ENCODE results near the gene WNT3A. TPM values are rescaled to one million over a fixed set of nuclear protein-coding genes. Genes with fewer than 3 reads are reported as not detected.
"Not testable (repeated sequence)": the region's sequence is repeated elsewhere in the genome, so short reads cannot be mapped to it uniquely, and the experiment has no call there.

The WNT3A gene
- 0.39 TPM for total RNA-seq

- DNase-seq = no peak
These were observed at the start of gene WNT3A for GRCh38 chr1:228006786-228007048. TSS of gene WNT3A (plus strand) at chr1:228006998. CDS start at chr1:228007129, 131 bp downstream.

- no peak for DNase-seq
These were observed 48.0 kb upstream of the WNT3A start for GRCh38 chr1:227958617-227959324.

GRCh38 chr1:227959325-227959860, 47.4 kb upstream of the WNT3A start:
- no peak for DNase-seq

- no peak for DNase-seq
These were observed 44.9 kb upstream of the WNT3A start for GRCh38 chr1:227961651-227962466.

GRCh38 chr1:227966733-227967132, 40.1 kb upstream of the WNT3A start:
- not testable (repeated sequence) for DNase-seq

GRCh38 chr1:227967815-227968214, 39.0 kb upstream of the WNT3A start:
- not testable (repeated sequence) for DNase-seq

GRCh38 chr1:227970076-227970995, 36.5 kb upstream of the WNT3A start:
- DNase-seq = not testable (repeated sequence)

- DNase-seq = not testable (repeated sequence)
These were observed 35.6 kb upstream of the WNT3A start for GRCh38 chr1:227971216-227971615.

- not testable (repeated sequence) for DNase-seq
These were observed 35.0 kb upstream of the WNT3A start for GRCh38 chr1:227971643-227972282.

GRCh38 chr1:227972283-227972679, 34.5 kb upstream of the WNT3A start:
- not testable (repeated sequence) for DNase-seq

GRCh38 chr1:227972843-227973374, 33.9 kb upstream of the WNT3A start:
- not testable (repeated sequence) for DNase-seq

- not testable (repeated sequence) for DNase-seq
These were observed 33.0 kb upstream of the WNT3A start for GRCh38 chr1:227973724-227974288.

GRCh38 chr1:227975583-227976283, 31.1 kb upstream of the WNT3A start:
- DNase-seq = not testable (repeated sequence)

GRCh38 chr1:227987181-227987580, 19.6 kb upstream of the WNT3A start:
- no peak for DNase-seq

- DNase-seq = no peak
These were observed 12.0 kb upstream of the WNT3A start for GRCh38 chr1:227994632-227995300.

- DNase-seq = no peak
These were observed 10.4 kb upstream of the WNT3A start for GRCh38 chr1:227996187-227996950.

- DNase-seq = no peak
These were observed 8.3 kb upstream of the WNT3A start for GRCh38 chr1:227998374-227999055.
